Activated naive CD8-positive, alpha-beta T cell treated with anti-CD3 and anti-CD28 coated beads for 36 hours (primary cell): Measurements from ENCODE around the gene CCDC124. TPM values are rescaled to one million over a fixed set of nuclear protein-coding genes. Genes with fewer than 3 reads are reported as not detected.

Experiments
- DNase-seq: peaks from one replicate; pipeline ENCODE4 v3.0.0; 2021
- H3K27ac Mint-ChIP-seq: one replicate; pipeline ENCODE4 v1.8.0; 2022; ENCODE audit warnings: mild to moderate bottlenecking, moderate library complexity, mixed read lengths
- H3K27me3 Mint-ChIP-seq: one replicate; pipeline ENCODE4 v1.8.0; 2022; ENCODE audit warnings: mild to moderate bottlenecking, mixed read lengths
- H3K36me3 Mint-ChIP-seq: one replicate; pipeline ENCODE4 v1.8.0; 2021; ENCODE audit warnings: mild to moderate bottlenecking, mixed read lengths
- H3K4me1 Mint-ChIP-seq: one replicate; pipeline ENCODE4 v1.8.0; 2021; ENCODE audit warnings: mixed read lengths
- H3K4me3 Mint-ChIP-seq: one replicate; pipeline ENCODE4 v1.8.0; 2022; ENCODE audit warnings: mild to moderate bottlenecking, moderate library complexity, mixed read lengths
- H3K9me3 Mint-ChIP-seq: one replicate; pipeline ENCODE4 v1.8.0; 2022; ENCODE audit warnings: mixed read lengths
- total RNA-seq, 2 experiments: library from RNA; stranded (reverse); gene quantifications; one replicate each; pipeline ENCODE4 v1.2.3, GENCODE V29; 2021

Gene CCDC124
- total RNA-seq, 2 experiments from 2014 or later = 159 to 160 TPM

DNA sequence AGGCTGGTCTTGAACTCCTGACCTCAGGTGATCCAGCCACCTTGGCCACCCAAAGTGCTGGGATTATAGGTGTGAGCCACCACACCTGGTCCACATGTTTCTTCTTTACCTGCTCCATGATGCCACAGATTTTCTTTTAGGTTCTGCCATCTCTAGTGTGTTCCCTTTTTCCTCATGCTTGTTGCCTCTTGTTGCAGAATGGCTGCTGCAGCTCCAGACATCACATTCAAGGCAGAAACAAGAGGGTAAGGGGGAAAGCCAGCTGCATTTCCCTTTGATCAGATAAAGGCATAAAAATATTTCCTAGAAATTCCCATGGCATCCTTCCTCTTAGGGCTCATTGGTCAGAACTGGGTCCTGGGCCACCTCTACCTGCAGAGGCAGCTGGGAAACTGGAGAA lies 12.3 kb upstream of the CCDC124 start:
- H3K9me3 Mint-ChIP-seq = no peaks in the 10 kb centered on the region
- H3K36me3 Mint-ChIP-seq = no peaks in the 10 kb centered on the region
- no peak overlapping the region for H3K4me3 Mint-ChIP-seq
- peaks cover 10% of the 10 kb centered on the region for H3K27me3 Mint-ChIP-seq
- no peak for DNase-seq
- no peaks in the 10 kb centered on the region for H3K4me1 Mint-ChIP-seq
- H3K27ac Mint-ChIP-seq = no peak overlapping the region

DNA sequence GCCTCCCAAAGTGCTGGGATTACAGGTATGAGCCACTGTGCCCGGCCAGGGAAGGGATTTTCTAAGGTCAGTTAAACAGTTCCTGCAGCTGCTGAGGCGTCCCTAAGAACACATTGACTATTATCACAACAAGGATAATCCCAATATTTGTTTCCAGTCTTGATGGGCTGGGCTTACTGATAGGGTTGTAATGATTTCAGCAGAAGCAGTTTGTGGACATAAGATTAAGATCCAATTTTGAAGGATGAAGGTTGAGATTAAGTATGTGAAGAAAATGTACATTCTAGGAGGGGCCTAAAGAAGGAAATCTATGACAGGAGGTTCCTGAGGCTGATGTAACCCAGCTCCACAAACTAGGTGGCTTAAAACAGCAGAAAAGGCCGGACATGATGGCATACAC lies 10.7 kb upstream of the CCDC124 start:
- DNase-seq = no peak
- Mint-ChIP-seq H3K9me3 (no peaks in the 10 kb centered on the region), H3K36me3 (no peaks in the 10 kb centered on the region), H3K4me3 (no peak overlapping the region), H3K27ac (no peak overlapping the region), H3K27me3 (peaks cover 16% of the 10 kb centered on the region), H3K4me1 (no peaks in the 10 kb centered on the region)

DNA sequence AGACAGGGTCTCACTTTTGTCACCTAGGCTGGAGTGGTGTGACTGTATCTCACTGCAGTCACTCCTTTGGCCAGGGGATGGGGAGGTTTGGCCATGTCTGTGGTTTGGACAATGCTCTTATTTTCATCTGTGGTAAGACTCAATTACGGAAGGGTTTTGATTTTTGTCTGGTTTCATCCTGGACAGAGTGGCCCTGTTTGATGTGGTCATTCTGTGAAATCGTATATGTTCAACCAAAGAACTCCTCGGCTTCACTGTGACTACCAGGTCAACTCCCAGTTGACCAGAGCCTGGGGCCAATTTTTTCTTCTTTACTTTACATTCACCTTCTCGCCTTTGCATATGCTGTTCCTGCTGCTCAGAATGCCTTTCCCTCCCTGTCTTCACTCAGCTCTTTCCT lies 6.8 kb upstream of the CCDC124 start:
- H3K9me3 Mint-ChIP-seq = no peaks in the 10 kb centered on the region
- H3K36me3 Mint-ChIP-seq = no peaks in the 10 kb centered on the region

DNA sequence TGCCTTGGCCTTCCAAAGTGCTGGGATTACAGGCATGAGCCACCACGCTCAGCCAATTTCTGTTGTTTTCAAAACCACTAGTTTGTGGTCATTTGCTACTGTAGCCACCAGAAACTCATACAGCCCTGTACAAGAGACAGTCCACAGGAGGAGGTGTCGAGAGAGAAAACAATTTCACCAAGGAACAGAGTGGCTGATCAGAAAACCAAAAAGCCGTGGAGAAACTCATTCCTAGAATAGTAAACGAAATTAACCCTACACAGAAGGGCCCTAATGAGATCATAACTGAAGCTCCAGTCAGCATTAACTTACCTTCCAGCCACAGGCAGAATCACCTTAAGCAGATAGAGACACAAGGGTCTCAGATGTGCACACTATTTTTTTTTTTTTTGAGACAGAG lies 3.8 kb upstream of the CCDC124 start:
- Mint-ChIP-seq H3K9me3 (no peaks in the 10 kb centered on the region), H3K27ac (no peak overlapping the region), H3K27me3 (peaks cover 14% of the 10 kb centered on the region), H3K4me3 (no peak overlapping the region), H3K36me3 (no peaks in the 10 kb centered on the region), H3K4me1 (peaks cover 12% of the 10 kb centered on the region)
- DNase-seq = no peak

More for the DNA sequence above, 6.8 kb upstream of the CCDC124 start:
- H3K4me1 Mint-ChIP-seq = no peaks in the 10 kb centered on the region
- H3K27ac Mint-ChIP-seq = no peak overlapping the region
- H3K4me3 Mint-ChIP-seq = no peak overlapping the region
- H3K27me3 Mint-ChIP-seq = peaks cover 14% of the 10 kb centered on the region
- DNase-seq = no peak

DNA sequence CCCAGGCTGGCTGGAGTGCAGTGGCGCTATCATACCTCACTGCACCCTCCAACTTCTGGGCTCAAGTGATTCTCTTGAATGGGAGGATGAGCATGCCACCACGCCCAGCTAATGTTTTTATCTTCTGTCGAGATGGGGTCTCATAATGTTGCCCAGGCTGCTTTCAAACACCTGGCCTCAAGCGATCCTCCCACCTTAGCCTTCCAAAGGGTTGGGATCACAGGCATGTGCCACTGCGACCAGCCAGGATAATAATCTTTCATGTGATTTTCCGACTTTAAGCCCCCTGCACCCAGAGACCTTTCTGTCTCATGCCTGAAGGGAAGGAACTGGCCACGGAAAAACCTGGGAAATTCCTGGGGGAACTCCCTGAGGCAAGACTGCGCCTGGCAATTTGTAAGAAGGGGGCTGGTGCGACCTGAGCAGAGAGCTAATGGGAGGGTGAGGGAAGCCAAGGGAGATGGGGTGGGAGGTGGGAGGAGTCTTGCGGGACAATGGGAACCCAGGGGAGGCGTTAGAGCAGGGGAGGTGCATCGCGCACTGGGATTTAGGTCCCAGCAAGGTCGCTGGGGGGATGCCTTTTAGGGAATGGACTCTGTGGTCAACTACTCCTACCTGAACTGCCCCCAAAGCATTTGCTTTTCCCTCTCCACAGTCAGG lies 1.2 kb upstream of the CCDC124 start:
- Mint-ChIP-seq H3K27me3 (peaks cover 7% of the 10 kb centered on the region), H3K4me1 (peaks cover 12% of the 10 kb centered on the region), H3K36me3 (no peaks in the 10 kb centered on the region), H3K9me3 (no peaks in the 10 kb centered on the region), H3K4me3 (peak overlapping the region; percentile 43), H3K27ac (peak overlapping the region; percentile 74)
- peak; percentile 32 for DNase-seq

DNA sequence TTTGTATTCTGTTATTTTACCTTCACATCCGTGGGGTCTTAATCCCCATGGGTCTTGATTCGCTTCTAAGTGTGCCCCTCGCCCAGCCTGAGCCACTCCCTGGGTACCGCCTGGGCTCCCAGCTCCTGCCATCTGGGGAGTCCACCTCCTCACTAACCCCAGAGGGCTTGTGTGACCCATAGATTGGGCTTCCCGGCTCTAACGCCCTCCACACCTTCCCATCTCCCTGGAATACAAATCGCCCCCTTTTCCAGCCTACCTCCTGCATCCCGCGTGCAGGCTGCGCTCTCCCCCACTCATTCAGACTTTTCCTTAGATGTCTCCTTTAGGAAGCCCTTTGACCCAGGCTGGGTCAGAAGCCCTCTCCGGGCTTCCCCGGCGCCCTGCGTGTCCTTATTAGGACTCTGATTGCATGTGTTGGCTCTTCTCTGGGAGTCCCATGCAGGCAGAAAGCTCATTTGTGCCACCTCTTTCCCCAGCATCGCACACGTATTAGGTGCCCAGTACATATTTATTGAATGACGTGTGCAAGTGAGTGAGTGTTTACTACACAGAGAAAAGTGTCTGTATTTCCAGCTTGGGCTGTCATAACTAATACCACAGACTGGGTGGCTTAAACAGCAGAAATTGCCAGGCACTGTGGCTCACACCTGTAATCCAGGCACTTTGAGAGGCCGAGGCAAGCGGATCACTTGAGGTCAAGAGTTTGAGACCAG lies 757 bp downstream of the CCDC124 start:
- H3K27ac Mint-ChIP-seq = peak overlapping the region; percentile 96
- DNase-seq = no peak
- H3K4me1 Mint-ChIP-seq = peaks cover 12% of the 10 kb centered on the region
- H3K9me3 Mint-ChIP-seq = no peaks in the 10 kb centered on the region
- peaks cover 3% of the 10 kb centered on the region for H3K36me3 Mint-ChIP-seq
- peaks cover 3% of the 10 kb centered on the region for H3K27me3 Mint-ChIP-seq
- peak overlapping the region; percentile 95 for H3K4me3 Mint-ChIP-seq

DNA sequence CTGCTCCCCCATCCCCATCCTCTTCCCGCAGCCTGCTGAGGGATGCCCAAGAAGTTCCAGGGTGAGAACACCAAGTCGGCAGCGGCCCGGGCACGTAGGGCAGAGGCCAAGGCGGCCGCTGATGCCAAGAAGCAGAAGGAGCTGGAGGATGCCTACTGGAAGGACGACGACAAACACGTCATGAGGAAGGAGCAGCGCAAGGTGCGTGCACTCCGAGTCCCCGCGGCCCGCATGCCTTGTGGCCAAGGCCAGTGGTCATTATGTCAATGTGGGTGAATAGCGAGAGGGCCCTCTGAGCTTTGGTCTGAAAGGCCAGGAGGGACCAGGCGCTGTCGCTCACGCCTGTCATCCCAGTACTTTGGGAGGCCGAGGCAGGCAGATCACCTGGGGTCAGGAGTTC lies 3.6 kb downstream of the CCDC124 start:
- peaks cover 9% of the 10 kb centered on the region for H3K36me3 Mint-ChIP-seq

DNA sequence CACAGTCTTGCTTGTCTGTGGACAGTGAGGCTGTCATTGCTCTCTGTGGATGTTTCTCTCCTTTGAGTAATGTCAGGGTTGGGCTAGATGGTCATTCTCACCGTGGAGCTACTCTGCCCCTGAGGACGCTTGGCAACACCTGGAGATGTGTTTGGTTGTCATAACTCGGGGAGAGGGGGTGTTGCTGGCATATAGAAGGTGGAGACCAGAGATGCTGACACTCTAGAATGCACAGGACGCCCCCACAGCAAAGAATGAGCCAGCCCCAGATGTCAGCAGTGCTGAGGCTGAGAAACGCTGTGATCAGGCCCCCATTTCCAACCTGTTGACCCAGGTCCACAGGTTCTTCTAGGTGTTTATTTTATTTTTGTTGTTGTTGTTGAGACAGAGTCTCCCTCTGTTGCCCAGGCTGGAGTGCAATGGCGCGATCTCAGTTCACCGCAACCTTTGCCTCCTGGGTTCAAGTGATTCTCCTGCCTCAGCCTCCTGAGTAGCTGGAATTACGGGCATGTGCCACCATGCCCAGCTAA lies 4.6 kb downstream of the CCDC124 start:
- Mint-ChIP-seq H3K27ac (no peak overlapping the region), H3K4me3 (no peak overlapping the region), H3K9me3 (no peaks in the 10 kb centered on the region), H3K36me3 (peaks cover 9% of the 10 kb centered on the region), H3K27me3 (no peaks in the 10 kb centered on the region), H3K4me1 (peaks cover 6% of the 10 kb centered on the region)
- DNase-seq = no peak

More for the DNA sequence above, 3.6 kb downstream of the CCDC124 start:
- Mint-ChIP-seq H3K27me3 (no peaks in the 10 kb centered on the region), H3K4me1 (peaks cover 12% of the 10 kb centered on the region), H3K27ac (no peak overlapping the region), H3K9me3 (no peaks in the 10 kb centered on the region), H3K4me3 (no peak overlapping the region)
- no peak for DNase-seq

DNA sequence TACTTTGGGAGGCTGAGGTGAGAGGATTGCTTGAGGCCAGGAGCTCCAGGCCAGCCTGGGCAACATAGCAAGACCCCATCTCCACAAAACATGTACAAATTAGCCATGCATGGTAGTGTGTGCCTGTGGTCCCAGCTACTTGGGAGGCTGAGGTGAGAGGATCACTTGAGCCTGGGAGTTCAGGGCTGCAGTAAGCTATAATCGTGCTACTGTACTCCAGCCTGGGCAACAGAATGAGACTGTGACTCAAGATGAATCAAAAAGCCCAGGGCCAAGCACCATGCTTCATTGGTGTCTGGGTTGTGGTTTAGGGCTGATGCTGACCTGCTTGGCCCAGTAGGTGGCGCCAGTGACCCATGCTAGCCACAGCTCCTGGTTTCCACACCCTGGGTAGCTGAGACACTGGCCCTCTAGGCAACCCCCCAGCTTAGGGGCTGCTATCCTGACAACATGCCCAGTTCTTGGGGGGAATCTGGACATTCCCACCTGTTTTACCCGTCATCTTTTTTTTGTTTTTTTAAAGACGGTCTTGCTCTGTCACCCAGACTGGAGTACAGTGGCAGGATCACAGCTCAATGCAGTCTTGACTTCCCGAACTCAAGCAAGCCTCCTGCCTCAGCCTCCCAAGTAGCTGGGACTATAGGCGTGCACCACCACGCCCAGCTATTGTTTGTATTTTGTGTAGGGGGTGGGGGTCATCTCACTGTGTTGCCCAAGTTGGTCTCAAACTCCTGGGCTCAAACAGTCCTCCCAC lies 5.5 kb downstream of the CCDC124 start:
- H3K4me1 Mint-ChIP-seq = peaks cover 6% of the 10 kb centered on the region
- H3K9me3 Mint-ChIP-seq = no peaks in the 10 kb centered on the region
- H3K27ac Mint-ChIP-seq = no peak overlapping the region
- H3K4me3 Mint-ChIP-seq = no peak overlapping the region
- no peaks in the 10 kb centered on the region for H3K27me3 Mint-ChIP-seq
- DNase-seq = peak; percentile 79
- H3K36me3 Mint-ChIP-seq = peaks cover 9% of the 10 kb centered on the region

DNA sequence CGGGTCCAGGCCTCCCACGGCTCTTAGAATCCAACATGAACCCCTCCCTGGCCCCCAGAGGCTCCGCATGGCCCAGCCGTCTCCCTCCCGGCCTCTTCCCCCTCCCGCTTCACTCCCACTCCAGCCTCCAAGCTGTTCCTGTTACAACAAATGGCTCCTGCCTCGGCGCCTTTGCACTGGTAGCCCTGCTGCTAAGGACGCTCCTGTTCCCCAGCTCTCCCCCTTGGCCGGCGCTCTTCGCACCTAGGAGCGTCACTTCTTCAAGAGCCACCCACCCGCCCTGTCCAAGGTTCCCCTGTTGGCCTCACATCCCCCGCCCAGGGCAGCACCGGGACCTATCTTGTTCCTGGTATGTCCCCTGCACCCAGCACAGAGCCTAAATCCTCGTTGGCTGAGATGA lies 9.4 kb downstream of the CCDC124 start:
- H3K27ac Mint-ChIP-seq = no peak overlapping the region
- peaks cover 9% of the 10 kb centered on the region for H3K36me3 Mint-ChIP-seq
- H3K9me3 Mint-ChIP-seq = no peaks in the 10 kb centered on the region
- DNase-seq = no peak
- H3K27me3 Mint-ChIP-seq = no peaks in the 10 kb centered on the region
- H3K4me1 Mint-ChIP-seq = peaks cover 8% of the 10 kb centered on the region
- H3K4me3 Mint-ChIP-seq = no peak overlapping the region

DNA sequence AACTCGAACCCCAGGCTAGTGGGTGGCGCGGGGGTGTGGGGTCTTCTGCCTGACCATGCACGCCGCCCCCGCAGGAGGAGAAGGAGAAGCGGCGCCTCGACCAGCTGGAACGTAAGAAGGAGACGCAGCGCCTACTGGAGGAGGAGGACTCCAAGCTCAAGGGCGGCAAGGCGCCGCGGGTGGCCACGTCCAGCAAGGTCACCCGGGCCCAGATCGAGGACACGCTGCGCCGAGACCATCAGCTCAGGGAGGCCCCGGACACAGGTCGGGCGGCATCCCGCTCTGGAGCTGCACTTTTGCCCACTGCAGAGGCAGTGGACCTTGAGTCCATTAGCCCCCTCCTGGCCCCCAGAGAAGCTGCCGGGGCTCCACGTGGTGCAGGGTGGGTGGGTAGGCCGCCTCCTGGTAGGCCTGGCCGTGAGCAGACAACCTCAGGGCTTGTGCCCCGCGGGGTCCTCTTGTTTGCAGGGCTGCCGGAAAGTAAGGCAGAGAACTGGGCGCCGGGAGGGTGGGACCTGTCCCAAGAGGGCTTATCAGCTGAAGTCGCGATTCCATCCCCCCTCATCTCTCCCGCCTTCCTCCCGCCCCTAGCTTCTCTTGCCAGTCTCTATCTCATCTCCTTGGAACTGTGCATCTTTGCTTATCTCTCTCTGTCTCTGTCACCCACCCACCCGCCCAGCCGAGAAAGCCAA lies 9.9 kb downstream of the CCDC124 start:
- Mint-ChIP-seq H3K4me3 (no peak overlapping the region), H3K9me3 (no peaks in the 10 kb centered on the region), H3K36me3 (peaks cover 9% of the 10 kb centered on the region), H3K27me3 (no peaks in the 10 kb centered on the region), H3K4me1 (peaks cover 12% of the 10 kb centered on the region), H3K27ac (no peak overlapping the region)
- DNase-seq = no peak

DNA sequence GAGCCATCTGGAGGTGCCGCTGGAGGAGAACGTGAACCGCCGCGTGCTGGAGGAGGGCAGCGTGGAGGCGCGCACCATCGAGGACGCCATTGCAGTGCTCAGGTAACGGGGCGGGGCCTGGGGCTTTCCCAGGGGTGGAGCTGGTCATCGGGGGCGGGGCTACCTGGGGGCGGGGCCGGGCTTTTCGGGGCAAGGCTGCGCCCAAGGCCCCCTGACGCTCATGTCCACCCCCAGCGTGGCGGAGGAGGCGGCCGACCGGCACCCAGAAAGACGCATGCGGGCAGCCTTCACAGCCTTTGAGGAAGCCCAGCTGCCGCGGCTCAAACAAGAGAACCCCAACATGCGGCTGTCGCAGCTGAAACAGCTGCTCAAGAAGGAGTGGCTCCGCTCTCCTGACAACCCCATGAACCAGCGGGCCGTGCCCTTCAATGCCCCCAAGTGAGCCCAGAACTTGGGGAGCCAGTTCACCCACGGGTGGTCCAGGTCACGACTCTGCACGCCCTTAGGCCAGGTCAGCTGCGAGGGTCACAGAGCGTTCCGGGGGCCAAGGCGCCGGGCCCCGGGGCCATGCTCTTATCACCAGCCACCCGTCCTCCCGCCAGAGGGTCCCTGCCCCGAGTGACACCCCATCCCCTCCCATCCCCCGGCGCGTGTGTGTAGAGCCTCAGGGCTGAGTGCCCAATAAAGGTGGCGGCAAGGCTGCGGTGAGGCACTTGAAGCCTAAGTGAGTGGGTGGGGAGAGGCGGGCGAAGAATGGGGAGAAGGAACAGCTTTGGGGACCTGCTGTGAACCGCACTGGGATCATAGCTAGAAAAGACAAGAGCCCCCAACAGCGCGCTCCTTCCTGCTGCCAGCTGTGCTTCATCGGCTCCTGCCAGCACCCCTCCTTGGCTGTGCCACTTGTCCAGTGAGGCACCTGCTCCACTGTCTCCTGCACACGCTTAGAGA lies 10.7 kb downstream of the CCDC124 start:
- Mint-ChIP-seq H3K9me3 (no peaks in the 10 kb centered on the region), H3K4me3 (no peak overlapping the region), H3K27me3 (no peaks in the 10 kb centered on the region), H3K27ac (no peak overlapping the region), H3K4me1 (peaks cover 14% of the 10 kb centered on the region), H3K36me3 (peaks cover 6% of the 10 kb centered on the region)
- DNase-seq = no peak

DNA sequence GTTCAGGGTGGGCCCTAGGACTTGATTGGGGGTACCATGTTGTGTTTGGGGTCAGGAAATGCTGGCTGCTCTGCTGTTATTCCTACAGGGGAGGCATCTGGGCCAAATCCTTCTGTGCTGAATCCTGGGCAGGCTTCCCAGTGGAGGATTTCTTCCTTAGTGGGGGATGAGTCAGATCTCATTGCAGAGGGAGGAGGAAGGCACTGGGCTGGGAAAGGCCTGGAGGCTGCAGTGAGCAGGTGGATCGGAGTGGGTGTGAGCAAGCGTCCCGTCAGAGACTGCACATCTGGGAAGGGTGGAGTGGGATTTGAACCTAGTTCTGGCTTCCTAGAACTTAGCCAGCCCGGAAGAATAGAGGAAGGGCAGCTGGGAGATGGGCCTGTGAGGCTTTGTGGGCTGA lies 11.5 kb downstream of the CCDC124 start:
- H3K4me3 Mint-ChIP-seq = no peak overlapping the region
- no peak for DNase-seq
- H3K9me3 Mint-ChIP-seq = no peaks in the 10 kb centered on the region
- peaks cover 7% of the 10 kb centered on the region for H3K27me3 Mint-ChIP-seq
- peaks cover 22% of the 10 kb centered on the region for H3K4me1 Mint-ChIP-seq
- peaks cover 5% of the 10 kb centered on the region for H3K36me3 Mint-ChIP-seq
- no peak overlapping the region for H3K27ac Mint-ChIP-seq
